NCI-H2171 (cell line): ENCODE data around the gene DLG1.
A peak's percentile ranks its signal among the peaks of the same experiment; 100 is the strongest.

ENCODE experiments used
- DNase-seq: peaks from one replicate; lab custom pipeline; 2025; lab: John Stamatoyannopoulos, UW

Gene DLG1

GRCh38 chr3:197298341-197298944 lies at the start of gene DLG1:
Gene DLG1, minus strand, starts transcription at chr3:197298612. Its CDS starts 1,408 bp downstream, at chr3:197297204.
- DNase-seq: peak; percentile 86

GRCh38 chr3:197348014-197348413 lies 49.6 kb upstream of the DLG1 start:
- DNase-seq: no peak

GRCh38 chr3:197345390-197345789 lies 47.0 kb upstream of the DLG1 start:
- DNase-seq: no peak

- DNase-seq: no peak
Observed at GRCh38 chr3:197344582-197345318, 46.3 kb upstream of the DLG1 start.

- DNase-seq: no peak
Observed at GRCh38 chr3:197343656-197344408, 45.4 kb upstream of the DLG1 start.

- DNase-seq: no peak
Observed at GRCh38 chr3:197343111-197343510, 44.7 kb upstream of the DLG1 start.

GRCh38 chr3:197340521-197340871 lies 42.1 kb upstream of the DLG1 start:
- no peak for DNase-seq

- no peak for DNase-seq
Observed at GRCh38 chr3:197339841-197340520, 41.6 kb upstream of the DLG1 start.

GRCh38 chr3:197338586-197338985 lies 40.2 kb upstream of the DLG1 start:
- no peak for DNase-seq

- no peak for DNase-seq
Observed at GRCh38 chr3:197337656-197338055, 39.2 kb upstream of the DLG1 start.

- DNase-seq: no peak
Observed at GRCh38 chr3:197337214-197337613, 38.8 kb upstream of the DLG1 start.

GRCh38 chr3:197336348-197336747 lies 37.9 kb upstream of the DLG1 start:
- DNase-seq: no peak

GRCh38 chr3:197335428-197336132 lies 37.2 kb upstream of the DLG1 start:
- no peak for DNase-seq

- DNase-seq: no peak
Observed at GRCh38 chr3:197333901-197334639, 35.7 kb upstream of the DLG1 start.

- no peak for DNase-seq
Observed at GRCh38 chr3:197331131-197331530, 32.7 kb upstream of the DLG1 start.

GRCh38 chr3:197329382-197329781 lies 31.0 kb upstream of the DLG1 start:
- no peak for DNase-seq

GRCh38 chr3:197328198-197328597 lies 29.8 kb upstream of the DLG1 start:
- DNase-seq: no peak

- DNase-seq: no peak
Observed at GRCh38 chr3:197327701-197328100, 29.3 kb upstream of the DLG1 start.

GRCh38 chr3:197325773-197326172 lies 27.4 kb upstream of the DLG1 start:
- no peak for DNase-seq

- no peak for DNase-seq
Observed at GRCh38 chr3:197322149-197322548, 23.7 kb upstream of the DLG1 start.

- DNase-seq: no peak
Observed at GRCh38 chr3:197320582-197320981, 22.2 kb upstream of the DLG1 start.
